ENCODE results near the gene CD44.

The CD44 gene

DNA sequence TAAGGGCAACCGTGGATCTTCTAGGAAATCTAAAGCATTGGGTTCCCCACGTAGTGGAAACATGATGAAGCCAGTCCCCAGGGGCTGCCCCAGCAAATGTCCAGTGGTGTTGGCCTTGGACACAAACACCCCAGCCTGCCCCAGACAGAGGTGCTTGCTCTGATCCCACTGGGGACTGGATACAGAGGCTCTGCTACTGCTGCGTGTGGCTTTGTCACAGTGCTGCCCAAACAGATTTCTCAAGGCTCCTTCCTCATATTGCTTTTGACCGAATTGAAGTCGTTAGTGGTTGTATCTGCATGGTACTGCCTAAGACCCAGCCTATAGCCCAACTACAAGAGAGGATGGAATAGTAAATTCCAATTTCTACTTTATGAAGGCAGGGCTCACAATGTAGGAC is 40.1 kb upstream of the CD44 start:
- Histone ChIP-seq H3K27me3 (replicated peaks; ENCODE audit: control insufficient read depth, insufficient read depth, low read length) (no peaks in the 10 kb centered on the region), H3K4me3 (replicated peaks; ENCODE audit: low read depth, low read length) (no peak overlapping the region), H3K36me3 (ENCODE audit: control insufficient read depth, insufficient read depth, low read length) (no peaks in the 10 kb centered on the region)
- TF ChIP-seq, protein P1, sequence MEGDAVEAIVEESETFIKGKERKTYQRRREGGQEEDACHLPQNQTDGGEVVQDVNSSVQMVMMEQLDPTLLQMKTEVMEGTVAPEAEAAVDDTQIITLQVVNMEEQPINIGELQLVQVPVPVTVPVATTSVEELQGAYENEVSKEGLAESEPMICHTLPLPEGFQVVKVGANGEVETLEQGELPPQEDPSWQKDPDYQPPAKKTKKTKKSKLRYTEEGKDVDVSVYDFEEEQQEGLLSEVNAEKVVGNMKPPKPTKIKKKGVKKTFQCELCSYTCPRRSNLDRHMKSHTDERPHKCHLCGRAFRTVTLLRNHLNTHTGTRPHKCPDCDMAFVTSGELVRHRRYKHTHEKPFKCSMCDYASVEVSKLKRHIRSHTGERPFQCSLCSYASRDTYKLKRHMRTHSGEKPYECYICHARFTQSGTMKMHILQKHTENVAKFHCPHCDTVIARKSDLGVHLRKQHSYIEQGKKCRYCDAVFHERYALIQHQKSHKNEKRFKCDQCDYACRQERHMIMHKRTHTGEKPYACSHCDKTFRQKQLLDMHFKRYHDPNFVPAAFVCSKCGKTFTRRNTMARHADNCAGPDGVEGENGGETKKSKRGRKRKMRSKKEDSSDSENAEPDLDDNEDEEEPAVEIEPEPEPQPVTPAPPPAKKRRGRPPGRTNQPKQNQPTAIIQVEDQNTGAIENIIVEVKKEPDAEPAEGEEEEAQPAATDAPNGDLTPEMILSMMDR (IDR thresholded peaks at IDR 0.05; ENCODE audit: insufficient read depth, low read length, poor library complexity, severe bottlenecking): no peak
- no peak for DNase-seq (ENCODE audit: extremely low read depth, insufficient read length)

DNA sequence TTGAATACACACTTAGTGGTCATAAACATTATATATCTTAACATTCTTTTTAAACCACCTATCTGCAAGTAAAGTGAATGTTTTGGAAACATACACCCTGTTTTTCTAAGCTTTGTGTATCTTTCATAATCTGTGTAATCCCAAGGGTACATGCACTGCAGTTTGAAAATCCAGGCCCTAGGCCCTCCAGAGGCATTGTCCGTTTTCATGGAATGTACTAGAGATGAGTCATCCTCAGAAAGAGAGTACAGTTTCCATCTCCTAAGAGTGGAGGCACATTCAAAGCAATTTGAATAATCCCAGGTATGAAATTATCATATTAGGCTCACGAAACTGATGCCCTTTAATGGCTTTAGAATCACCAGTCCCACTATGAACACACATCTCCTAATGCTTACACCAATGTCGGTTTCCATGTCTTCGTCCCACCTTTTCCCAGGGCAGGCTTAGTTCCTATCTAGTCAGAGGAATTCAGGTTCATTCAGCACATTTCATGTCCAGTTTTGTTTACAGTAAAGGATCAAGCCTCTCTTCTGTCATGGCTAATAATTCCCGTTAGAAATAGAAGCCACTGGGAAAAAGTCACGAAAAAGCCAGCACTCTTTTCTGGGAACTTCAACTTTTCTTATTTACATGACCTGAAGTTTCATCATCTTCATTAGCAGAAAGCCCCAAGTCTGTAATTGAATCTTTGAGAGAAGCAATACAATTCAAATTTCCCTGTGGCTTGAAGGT is 39.5 kb upstream of the CD44 start:
- DNase-seq (ENCODE audit: extremely low read depth, insufficient read length): no peak
- TF ChIP-seq, protein P1 (IDR thresholded peaks at IDR 0.05; ENCODE audit: insufficient read depth, low read length, poor library complexity, severe bottlenecking): no peak
- no peaks in the 10 kb centered on the region for H3K27me3 ChIP-seq (replicated peaks; ENCODE audit: control insufficient read depth, insufficient read depth, low read length)
- no peak overlapping the region for H3K4me3 ChIP-seq (replicated peaks; ENCODE audit: low read depth, low read length)
- H3K36me3 ChIP-seq (ENCODE audit: control insufficient read depth, insufficient read depth, low read length): no peaks in the 10 kb centered on the region

DNA sequence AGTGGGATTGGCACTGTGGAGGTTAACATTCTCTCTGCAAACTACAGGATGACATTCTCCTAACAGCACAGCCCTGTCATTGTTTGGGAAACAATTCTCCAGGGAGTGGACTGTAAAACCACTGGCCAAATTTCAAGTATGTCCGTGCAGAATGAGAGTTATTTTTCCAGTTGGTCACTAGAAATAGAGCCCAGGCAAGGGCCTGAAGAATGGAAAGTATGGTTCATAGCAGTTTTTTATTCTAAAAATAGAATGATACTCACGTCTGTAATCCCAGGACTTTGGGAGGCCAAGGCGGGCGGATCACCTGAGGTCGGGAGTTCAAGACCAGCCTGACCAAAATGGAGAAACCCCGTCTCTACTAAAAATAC is 39.0 kb upstream of the CD44 start:
- Histone ChIP-seq H3K4me3 (replicated peaks; ENCODE audit: low read depth, low read length) (no peak overlapping the region), H3K27me3 (replicated peaks; ENCODE audit: control insufficient read depth, insufficient read depth, low read length) (no peaks in the 10 kb centered on the region), H3K36me3 (ENCODE audit: control insufficient read depth, insufficient read depth, low read length) (no peaks in the 10 kb centered on the region)
- TF ChIP-seq, protein P1 (IDR thresholded peaks at IDR 0.05; ENCODE audit: insufficient read depth, low read length, poor library complexity, severe bottlenecking): no peak
- DNase-seq (ENCODE audit: extremely low read depth, insufficient read length): no peak

GRCh38 chr11:35101223-35101622 is 37.7 kb upstream of the CD44 start:
- TF ChIP-seq, protein P1 (IDR thresholded peaks at IDR 0.05; ENCODE audit: insufficient read depth, low read length, poor library complexity, severe bottlenecking): no peak
- no peaks in the 10 kb centered on the region for H3K27me3 ChIP-seq (replicated peaks; ENCODE audit: control insufficient read depth, insufficient read depth, low read length)

DNA sequence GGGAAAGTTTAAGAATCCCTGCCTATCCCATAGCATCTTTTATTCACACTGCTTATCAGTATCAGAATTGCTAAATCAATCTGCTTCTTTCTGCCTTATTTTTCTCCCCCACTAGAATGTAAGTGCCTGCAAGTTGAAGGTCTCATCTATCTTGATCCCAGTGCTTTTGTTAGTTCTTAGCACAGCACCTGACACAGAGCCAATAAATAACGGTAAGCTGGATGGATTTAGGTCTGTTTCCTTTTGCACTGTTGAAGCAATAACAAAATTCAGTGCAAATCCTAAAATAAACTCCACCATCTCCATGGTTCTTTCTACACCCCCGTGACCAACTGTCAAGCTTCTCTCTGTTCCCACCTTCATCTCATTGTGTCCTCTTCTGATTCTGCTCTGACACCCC is 36.7 kb upstream of the CD44 start:
- DNase-seq (ENCODE audit: extremely low read depth, insufficient read length): no peak
- Histone ChIP-seq H3K36me3 (ENCODE audit: control insufficient read depth, insufficient read depth, low read length) (no peaks in the 10 kb centered on the region), H3K4me3 (replicated peaks; ENCODE audit: low read depth, low read length) (no peak overlapping the region), H3K27me3 (replicated peaks; ENCODE audit: control insufficient read depth, insufficient read depth, low read length) (no peaks in the 10 kb centered on the region)
- TF ChIP-seq, protein P1 (IDR thresholded peaks at IDR 0.05; ENCODE audit: insufficient read depth, low read length, poor library complexity, severe bottlenecking): no peak

More at GRCh38 chr11:35101223-35101622, 37.7 kb upstream of the CD44 start:
- H3K36me3 ChIP-seq (ENCODE audit: control insufficient read depth, insufficient read depth, low read length): no peaks in the 10 kb centered on the region
- DNase-seq (ENCODE audit: extremely low read depth, insufficient read length): no peak
- H3K4me3 ChIP-seq (replicated peaks; ENCODE audit: low read depth, low read length): no peak overlapping the region
